GM19455 (cell line): ENCODE measurements around the gene DDX42.
"Not testable (repeated sequence)": the region's sequence is repeated elsewhere in the genome, so short reads cannot be mapped to it uniquely, and the experiment has no call there.

Experiments used
- ATAC-seq: cut with Tn5 transposase; IDR thresholded peaks from one replicate; pipeline ENCODE4 v1.9.1; 2021; ENCODE audit not compliant: unreplicated experiment

DDX42 gene

DNA sequence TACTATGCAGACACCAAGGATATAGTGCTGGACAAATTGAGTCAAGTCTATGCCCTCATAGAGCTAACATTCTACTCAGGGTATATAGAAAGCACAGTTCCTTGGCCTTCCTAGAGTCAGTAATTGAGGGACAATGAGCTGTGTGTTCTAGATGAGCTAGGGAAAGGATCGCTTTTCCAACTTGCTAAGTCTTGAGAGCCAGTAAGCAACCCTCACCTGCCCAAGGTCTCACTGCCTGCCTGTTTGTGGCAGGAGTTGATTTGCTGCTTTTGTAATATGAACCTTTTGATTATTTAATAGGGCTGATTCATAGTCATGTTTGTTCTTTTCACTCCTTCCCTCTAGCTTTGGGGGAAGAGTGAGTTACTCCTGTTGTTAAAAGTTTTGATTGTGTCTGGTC is 6.5 kb downstream of the DDX42 start:
- no peak for ATAC-seq

- ATAC-seq: no peak
Measured at GRCh38 chr17:63780928-63781327, 7.0 kb downstream of the DDX42 start.

- no peak for ATAC-seq
Measured at GRCh38 chr17:63783522-63783921, 9.6 kb downstream of the DDX42 start.

DNA sequence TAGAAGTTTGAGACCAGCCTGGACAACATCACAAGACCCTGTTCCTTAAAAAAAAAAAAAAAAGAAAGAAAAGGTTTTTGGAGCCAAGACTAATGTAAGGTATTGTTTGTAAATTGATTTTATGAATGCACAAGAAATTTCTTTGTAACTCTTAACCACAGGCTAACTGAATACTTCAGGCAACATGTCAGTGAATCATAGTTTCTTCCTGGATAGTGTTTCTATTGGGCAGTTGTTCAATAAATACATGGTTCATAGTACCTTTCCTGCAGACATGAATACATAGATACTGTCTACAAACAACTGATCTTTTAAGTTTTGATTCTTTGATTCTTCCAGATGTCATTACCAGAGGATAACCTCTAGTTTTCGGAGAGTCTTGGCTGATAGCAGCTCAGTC is 11.6 kb downstream of the DDX42 start:
- ATAC-seq: no peak

DNA sequence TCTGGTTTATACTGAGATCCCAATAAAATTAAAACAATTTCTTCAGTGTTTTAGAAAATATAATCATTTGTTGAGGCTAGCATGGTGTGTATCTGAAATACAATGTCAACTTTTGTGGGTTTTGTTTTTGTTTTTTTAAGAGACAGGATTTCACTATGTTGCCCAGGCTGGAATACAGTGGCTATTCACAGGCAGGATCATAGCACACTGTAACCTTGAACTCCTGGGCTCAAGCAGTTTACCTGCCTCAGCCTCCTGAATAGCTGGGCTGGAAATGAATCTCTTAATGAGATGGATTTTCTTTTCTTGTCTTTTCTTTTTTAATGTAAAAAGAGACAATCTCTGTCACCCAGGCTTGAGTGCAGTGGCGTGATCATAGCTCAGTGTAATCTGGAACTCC is 12.1 kb downstream of the DDX42 start:
- no peak for ATAC-seq

GRCh38 chr17:63786971-63787711 is 13.2 kb downstream of the DDX42 start:
- no peak for ATAC-seq

- no peak for ATAC-seq
Measured at GRCh38 chr17:63790057-63790456, 16.1 kb downstream of the DDX42 start.

GRCh38 chr17:63792055-63792729 is 18.2 kb downstream of the DDX42 start:
- no peak for ATAC-seq

DNA sequence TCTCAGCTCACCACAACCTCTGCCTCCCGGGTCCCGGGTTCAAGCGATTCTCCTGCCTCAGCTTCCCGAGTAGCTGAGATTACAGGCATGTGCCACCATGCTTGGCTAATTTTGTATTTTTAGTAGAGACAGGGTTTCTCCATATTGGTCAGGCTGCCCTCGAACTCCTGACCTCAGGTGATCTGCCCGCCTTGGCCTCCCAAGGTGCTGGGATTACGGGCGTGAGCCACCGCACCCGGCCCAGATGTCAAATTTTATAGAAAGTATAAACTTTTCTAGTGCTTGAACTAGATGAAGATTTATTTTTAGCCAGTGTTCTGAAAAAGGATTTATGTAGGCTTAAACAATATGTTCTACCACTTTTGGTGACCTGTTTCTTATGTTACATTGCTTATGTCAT is 22.4 kb downstream of the DDX42 start:
- ATAC-seq: not testable (repeated sequence)

DNA sequence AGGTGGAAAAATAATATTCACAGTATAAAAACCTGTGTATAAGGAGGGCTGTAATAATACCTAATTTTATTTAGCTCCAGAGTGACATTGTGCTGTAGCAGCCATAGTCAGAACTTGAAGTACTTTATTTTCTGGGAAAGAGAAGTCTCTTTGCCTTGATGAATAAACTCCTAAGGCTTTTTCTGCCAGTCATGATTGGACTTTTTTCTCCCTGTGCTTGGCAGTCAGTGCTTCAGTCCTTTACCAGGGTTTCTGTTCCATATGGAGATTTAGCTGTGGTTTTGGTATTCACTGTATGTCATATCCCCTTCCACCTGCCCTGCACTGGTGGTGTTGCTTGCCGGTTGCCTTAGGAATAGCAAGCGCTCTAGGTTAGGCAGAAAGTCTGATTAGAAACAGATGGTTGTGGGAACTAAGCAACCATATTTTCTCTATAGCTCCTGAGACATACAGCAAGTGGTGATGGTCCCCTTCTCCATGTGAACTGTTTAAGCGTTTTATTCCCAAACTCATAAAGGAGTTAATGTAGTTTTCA is 24.7 kb downstream of the DDX42 start:
- no peak for ATAC-seq

- ATAC-seq: no peak
Measured at GRCh38 chr17:63800783-63801182, 26.8 kb downstream of the DDX42 start.

- no peak for ATAC-seq
Measured at GRCh38 chr17:63804328-63804727, 30.4 kb downstream of the DDX42 start.

- no peak for ATAC-seq
Measured at GRCh38 chr17:63805591-63805990, 31.6 kb downstream of the DDX42 start.

DNA sequence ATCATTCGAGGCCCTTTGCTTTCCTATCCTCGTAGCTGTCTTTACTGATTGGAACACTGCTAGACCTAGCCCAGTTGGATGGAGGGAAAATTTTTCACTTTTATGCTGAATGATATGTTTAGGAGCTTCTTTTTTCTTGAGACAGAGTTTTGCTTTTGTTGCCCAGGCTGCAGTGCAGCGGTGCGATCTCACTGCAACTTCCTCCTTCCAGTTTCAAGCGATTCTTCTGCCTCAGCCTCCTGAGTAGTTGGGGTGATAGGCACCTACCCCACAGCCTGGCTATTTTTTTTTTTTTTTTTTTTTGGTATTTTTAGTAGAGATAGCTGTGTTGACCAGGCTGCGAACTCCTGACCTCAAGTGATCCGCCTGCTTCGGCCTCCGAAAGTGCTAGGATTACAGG is 36.0 kb downstream of the DDX42 start:
- ATAC-seq: no peak

GRCh38 chr17:63816123-63816522 is 42.2 kb downstream of the DDX42 start:
- ATAC-seq: no peak

DNA sequence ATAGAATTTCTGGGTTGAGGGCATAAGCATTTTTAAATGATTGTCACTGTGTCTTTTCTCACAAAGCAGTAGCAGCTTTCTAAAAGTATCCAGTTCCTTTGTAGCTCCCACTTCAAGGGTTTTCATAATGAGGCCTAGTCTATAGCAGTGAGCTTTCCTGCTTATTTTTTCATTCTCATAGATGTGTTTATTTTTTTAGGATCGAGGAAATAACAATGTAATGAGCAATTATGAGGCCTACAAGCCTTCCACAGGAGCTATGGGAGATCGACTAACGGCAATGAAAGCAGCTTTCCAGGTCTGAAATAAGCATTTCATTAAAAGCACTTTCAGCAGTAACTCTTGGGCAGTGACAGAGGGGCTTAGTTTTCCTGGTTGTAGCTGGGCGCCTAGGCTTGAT is 42.7 kb downstream of the DDX42 start:
- ATAC-seq: no peak

DNA sequence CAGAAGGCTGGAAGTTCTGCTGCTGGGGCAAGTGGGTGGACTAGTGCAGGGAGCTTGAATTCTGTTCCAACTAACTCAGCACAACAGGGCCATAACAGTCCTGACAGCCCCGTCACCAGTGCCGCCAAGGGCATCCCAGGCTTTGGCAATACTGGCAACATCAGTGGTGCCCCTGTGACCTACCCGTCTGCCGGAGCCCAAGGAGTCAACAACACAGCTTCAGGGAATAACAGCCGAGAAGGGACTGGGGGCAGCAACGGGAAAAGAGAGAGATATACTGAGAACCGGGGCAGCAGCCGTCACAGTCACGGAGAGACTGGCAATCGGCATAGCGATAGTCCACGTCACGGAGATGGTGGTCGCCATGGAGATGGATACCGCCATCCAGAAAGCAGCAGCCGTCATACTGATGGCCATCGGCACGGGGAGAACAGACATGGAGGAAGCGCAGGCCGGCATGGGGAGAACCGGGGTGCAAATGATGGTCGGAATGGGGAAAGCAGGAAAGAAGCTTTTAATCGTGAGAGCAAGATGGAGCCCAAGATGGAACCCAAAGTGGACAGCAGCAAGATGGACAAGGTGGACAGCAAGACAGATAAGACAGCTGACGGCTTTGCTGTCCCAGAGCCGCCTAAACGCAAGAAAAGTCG is 43.9 kb downstream of the DDX42 start:
- ATAC-seq: no peak

DNA sequence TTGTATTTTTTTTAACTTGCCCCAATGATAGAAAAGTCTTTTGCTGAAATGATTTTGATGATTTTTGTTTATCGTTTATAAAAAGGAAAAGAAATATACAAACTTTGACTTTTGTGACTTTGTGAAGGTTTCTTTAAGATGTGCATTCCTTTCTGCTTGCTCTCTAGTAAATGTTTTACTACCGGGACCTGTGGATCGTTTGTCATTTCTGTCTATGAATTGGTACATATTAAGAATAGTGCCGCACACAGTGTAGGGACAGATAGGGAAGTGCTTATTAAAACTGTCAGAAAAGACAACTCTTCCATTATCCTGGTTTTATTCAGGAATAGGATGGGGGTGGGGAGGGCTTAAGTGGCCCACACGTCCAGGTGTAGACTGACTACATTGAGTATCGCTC is 45.2 kb downstream of the DDX42 start:
- no peak for ATAC-seq

GRCh38 chr17:63819585-63820537 is 45.9 kb downstream of the DDX42 start:
- ATAC-seq: no peak

- no peak for ATAC-seq
Measured at GRCh38 chr17:63820963-63821561, 47.1 kb downstream of the DDX42 start.
